NK-92 treated with Interleukin-12 subunit alpha and Interleukin-12 subunit beta, amount 100 ng/mL, for 24 hours (cell line): ENCODE data around the gene NANOS2.
"Not testable (repeated sequence)": the region's sequence is repeated elsewhere in the genome, so short reads cannot be mapped to it uniquely, and the experiment has no call there.

Experiments used
- DNase-seq: peaks from one replicate; lab custom pipeline; 2025; lab: John Stamatoyannopoulos, UW

The NANOS2 gene

GRCh38 chr19:45927565-45928261, 13.1 kb upstream of the NANOS2 start:
- DNase-seq: peak; percentile 88

GRCh38 chr19:45924891-45925447, 10.4 kb upstream of the NANOS2 start:
- DNase-seq: no peak

GRCh38 chr19:45922281-45922680, 7.7 kb upstream of the NANOS2 start:
- DNase-seq: no peak

- DNase-seq: no peak
These were observed 5.9 kb upstream of the NANOS2 start for GRCh38 chr19:45920458-45920857.

GRCh38 chr19:45919678-45920077, 5.1 kb upstream of the NANOS2 start:
- DNase-seq: no peak

- DNase-seq: no peak
These were observed 4.1 kb upstream of the NANOS2 start for GRCh38 chr19:45918721-45919120.

- DNase-seq: no peak
These were observed 3.0 kb upstream of the NANOS2 start for GRCh38 chr19:45917421-45918091.

GRCh38 chr19:45911291-45911690, 3.3 kb downstream of the NANOS2 start:
- no peak for DNase-seq

GRCh38 chr19:45908956-45909355, 5.6 kb downstream of the NANOS2 start:
- no peak for DNase-seq

- no peak for DNase-seq
These were observed 8.4 kb downstream of the NANOS2 start for GRCh38 chr19:45906221-45906620.

GRCh38 chr19:45905011-45905410, 9.6 kb downstream of the NANOS2 start:
- no peak for DNase-seq

GRCh38 chr19:45902651-45903625, 11.6 kb downstream of the NANOS2 start:
- peak; percentile 99 for DNase-seq

- no peak for DNase-seq
These were observed 12.5 kb downstream of the NANOS2 start, which contains the start of gene MYPOP for GRCh38 chr19:45901912-45902650. MYPOP (minus strand) TSS chr19:45902613; CDS start chr19:45901773, 840 bp downstream.

- DNase-seq: no peak
These were observed 13.1 kb downstream of the NANOS2 start for GRCh38 chr19:45901432-45901911.

- no peak for DNase-seq
These were observed 13.7 kb downstream of the NANOS2 start for GRCh38 chr19:45900738-45901431.

- no peak for DNase-seq
These were observed 14.5 kb downstream of the NANOS2 start for GRCh38 chr19:45899919-45900589.

GRCh38 chr19:45899253-45899652, 15.3 kb downstream of the NANOS2 start:
- no peak for DNase-seq

- DNase-seq: no peak
These were observed 17.2 kb downstream of the NANOS2 start for GRCh38 chr19:45897261-45897812.

- not testable (repeated sequence) for DNase-seq
These were observed 18.5 kb downstream of the NANOS2 start for GRCh38 chr19:45895983-45896599.
